CD4-positive, alpha-beta T cell treated with Interferon alpha-2 for 1 hour (primary cell): ENCODE data around the gene STAM.
A peak's percentile ranks its signal among the peaks of the same experiment; 100 is the strongest.

Source experiments
- DNase-seq, 2 donors: peaks; one replicate each; pipeline ENCODE4 v3.0.0-alpha.2; 2020 to 2022

The STAM gene

DNA sequence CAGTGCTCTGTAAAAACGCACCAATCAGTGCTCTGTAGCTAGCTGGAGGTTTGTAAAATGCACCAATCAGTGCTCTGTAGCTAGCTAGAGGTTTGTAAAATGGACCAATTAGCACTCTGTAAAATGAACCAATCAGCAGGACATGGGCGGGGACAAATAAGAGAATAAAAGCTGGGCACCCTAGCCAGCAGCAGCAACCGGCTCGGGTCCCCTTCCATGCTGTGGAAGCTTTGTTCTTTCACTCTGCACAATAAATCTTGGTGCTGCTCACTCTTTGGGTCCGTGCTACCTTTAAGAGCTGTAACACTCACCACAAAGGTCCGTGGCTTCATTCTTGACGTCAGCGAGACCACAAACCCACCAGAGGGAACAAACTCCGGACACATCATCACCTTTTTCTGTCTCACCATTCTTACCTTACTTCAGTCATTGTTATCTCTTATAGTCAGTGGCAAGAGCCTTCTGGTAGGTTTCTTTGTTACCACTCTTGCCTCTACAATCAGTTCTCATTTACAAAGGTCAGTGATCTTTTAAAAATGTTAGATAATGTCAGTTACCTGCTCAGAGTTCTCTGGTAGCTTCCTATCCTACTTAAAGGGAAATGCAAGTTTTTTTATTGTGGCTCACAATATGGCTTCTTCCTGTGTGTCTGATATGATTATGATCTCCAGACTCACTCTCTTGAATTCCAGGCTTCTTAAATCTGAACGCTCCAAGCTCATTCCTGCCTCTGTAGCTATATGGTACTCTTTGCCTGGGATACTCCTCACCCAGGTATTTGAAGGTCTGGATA is 4.5 kb downstream of the STAM start:
- DNase-seq, result peak; percentile 37 to 65

DNA sequence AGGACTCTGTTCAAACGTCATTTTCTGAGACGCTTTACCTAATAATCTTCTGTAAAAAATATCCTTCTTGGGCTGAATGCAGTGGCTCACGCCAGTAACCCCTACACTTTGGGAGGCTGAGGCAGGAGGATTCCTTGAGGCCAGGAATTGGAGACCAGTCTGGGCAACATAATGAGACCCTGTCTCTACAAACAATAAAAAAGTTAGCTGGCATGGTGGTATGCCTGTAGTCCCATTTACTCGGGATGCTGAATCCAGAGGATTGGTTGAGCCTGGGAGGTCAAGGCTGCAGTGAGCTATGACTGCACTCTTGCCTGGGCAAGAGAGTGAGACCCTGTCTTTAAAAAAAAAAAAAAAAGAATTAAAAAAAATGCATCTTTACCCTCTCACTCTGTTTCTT is 5.1 kb downstream of the STAM start:
- no peak for DNase-seq

DNA sequence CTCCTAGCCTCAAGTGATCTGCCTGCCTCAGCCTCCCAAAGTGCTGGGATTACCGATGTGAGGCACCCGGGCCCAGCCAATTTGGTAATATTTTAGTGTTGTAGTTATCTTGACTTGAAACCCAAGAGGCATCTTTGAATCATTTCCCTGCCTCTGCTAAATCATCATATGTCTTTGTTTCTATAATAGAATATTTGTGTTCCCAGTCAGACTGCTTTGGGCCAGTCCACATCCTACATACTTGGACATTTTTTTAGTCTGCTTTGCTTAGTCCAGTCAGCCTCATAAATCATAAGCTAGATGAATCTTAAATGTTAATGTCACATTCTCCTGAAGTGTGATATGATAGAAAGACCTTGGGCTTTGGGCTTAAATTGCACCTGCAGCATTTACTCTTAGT is 5.9 kb downstream of the STAM start:
- DNase-seq, result no peak

DNA sequence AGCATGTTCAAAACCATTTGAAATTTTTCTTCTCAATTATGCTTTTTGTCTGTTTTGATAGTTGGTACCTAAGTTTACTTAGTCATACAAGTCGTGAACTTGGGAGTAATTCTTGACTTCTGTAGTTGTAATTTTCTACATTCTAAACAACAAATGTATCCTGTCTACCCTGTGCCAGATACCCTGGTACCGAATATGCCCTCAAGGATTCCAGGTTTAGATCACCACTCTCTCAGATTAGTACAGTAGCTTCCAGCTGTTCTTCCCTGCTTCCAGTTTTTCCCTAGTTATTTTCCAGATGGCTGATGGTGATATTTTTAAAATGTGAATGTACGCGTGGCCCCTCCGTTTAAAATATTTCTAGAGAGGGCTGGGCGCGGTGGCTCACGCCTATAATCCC is 6.5 kb downstream of the STAM start:
- no peak for DNase-seq

DNA sequence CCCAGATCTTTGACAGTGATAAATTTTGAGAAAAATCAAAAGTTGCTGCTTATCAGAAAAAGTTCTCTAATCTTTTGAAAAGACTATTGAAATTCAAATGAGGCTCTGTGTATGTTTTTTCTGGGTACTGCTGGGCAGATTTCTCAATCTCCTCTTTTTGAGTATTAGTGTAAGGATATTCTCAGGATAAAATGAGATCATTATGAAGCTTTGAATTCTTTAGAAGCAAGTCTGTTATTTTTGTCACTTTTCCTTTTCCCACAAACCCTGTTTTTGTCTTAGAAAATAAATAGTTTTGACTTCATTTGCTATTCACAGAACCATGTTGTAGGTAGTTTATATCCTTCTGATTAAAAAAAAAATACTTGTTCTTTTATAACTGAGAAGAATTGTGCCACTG is 7.9 kb downstream of the STAM start:
- no peak for DNase-seq

DNA sequence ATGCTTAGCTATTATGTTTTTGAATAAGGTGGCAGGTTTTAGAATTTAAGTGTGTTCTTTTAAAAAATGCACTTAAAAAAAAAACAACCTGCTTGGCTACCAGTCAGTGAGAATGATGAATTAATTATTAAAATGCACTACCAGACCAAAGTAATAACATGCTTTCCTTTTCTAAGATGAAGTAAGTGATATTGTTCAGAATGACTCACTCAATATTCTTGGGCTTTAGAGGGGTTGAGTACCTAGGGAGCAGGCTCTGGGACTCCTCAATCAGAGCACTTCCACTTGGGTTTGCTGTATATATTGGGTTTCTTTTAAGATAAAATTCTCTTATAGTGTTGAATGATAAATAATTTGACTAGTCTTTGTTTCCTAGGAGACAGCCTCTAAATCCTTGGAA is 8.6 kb downstream of the STAM start:
- DNase-seq, result no peak

DNA sequence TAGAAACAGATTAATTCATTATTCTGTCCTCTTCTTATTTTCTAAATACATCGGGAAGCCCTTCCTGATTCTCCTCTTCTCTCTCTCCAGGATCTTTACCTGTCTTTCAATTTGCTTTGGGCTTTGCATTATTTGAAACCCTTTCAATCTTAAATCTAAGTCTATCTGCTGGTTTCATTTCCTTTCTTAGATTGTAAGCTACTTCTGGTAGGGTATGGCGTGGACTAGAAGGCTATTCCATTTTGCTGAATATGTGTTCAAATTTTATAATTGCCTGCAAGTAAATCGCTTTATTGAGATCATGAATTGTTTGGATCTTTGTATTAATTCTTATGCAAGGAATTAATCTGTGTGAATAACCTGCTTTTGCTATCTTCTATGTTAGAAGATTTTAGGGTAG is 11.1 kb downstream of the STAM start:
- no peak for DNase-seq

DNA sequence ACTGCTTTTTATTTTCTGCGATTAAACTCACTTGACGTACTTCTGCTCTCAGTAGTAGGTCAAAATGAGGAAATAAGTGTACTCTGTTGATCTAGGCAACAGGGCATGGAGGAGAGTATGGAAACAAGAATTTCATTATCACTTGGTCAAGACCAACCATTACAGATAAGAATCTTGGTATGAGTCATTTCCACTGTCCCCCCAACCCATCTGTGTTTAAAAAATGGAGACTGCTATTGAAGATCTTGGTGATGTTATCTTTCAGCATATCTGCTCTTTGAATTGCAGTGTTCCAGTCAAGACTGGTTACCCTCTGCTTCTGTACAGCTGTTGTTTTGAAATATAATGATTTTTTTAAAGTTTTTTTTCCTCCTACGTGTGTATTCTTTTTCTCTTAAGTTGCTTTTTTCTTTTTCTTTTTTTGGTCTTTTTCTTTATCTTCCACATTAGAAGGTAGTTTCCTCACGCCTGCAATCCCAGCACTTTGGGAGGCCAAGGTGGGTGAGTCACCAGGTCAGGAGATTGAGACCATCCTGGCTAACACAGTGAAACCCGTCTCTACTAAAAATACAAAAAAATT is 11.7 kb downstream of the STAM start:
- DNase-seq, result peak in 1 of 2 donors; percentile 56

DNA sequence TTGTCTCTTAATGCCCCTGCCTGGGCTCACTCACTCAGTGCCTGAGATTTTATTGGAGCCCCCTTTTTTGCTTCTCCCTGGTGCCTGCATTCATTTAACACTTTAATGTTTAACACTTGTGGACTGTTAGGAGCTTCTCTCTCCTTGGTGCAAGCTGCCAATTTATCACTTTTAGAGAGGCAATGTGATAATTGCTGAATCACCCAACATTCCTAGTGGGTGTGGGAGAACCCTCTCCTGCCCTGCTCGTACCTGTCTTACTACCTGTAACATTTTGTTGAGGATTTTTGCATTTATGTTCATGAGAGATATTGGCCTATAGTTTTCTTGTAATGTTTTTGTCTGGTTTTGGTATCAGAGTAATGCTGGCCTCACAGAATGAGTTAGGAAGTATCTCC is 13.2 kb downstream of the STAM start:
- no peak for DNase-seq

DNA sequence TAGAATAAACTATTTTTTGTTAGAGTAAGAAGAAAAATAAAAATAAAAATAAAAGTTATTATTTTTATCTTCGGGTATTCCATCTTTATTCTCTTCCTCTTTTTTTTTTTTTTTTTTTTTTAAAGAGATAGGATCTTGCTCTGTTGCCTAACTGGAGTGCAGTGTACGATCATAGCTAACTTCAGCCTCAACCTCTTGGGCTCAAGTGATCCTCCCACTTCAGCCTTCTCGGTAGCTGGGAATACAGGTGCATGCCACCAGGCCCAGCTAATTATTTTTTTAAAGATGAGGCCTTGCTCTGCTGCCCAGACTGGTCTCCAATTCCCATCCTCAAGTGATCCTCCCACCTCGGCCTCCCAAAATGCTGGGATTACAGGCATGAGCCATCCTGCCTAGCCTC is 15.4 kb downstream of the STAM start:
- DNase-seq, result no peak

DNA sequence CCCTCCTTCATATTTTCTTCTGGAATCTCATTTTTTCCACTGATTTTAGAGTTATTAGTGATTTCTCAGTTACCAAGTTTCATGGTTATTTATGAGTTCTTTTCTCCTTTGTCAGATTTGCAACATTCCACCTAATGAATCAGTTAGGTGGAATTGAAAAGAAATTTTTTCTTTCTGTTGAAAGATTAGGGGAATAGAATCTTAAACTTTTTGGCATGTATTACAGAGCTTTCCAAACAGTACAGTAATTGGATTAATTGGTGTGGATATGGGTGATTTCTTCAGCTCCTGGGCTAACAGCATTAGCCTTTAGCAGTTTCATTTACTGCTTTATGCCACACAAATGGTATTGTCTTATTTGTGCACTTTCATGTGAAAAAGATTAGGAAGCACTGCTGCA is 17.0 kb downstream of the STAM start:
- no peak for DNase-seq

DNA sequence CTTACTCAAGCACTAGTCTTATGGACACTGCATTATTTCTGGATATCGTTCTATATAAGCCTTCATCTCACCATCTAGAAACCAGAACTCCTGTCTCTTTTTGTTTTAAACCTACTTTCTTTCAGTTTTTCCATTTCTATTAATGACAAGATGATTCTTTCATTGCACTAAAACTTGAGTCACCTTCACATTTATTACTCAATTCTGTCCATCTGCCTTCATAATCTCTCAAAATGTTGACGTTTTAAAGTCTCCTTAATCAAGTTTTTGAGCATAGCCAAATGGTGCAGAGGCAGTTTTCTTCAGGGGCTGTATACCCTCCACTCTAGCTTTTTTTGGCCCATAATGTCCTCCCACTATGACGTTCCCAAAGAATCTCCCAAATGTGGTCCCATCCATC is 17.6 kb downstream of the STAM start:
- no peak for DNase-seq

DNA sequence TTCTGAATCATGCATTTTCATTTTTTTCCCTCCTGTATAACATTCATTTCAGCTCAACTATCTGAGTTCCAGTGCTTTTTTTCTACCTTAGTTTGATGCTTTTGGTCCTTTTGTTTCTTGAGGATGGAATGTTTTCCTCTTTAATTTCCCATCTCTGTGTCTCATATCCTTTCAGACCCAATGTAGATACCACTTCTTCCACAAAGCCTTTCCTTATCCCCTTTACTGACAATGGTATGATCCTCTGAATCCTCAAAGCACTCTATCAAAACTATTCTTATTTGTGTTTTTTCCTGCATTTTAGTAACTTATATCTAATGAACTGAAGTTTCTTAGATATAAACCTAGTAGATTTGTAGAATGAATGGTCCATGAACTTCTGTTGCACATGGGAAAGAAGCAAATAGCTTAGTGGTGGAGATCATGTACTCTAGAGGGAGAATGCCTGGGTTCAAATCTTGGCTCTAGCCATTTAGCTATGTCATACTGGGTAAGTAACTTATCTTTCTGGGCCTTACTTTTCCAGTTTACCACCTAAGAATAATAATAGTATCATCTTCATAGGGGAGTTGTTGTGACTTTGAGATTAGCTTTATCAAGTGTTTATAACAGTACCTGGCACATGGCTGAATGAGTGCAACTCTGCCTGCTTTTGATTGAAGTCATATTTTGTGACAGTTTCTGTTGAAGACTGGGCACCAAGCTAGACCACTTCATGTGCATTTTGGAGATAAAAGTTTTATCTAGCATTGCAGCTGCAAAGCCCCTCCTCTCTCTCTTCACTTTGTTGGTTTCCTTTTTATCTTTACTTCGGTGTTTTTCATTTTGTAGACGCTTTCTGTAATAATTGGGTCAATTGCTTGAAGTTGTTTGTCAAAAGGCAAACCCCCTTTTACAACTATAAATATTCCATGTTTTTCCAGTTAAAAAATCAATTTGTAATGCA is 18.5 kb downstream of the STAM start:
- DNase-seq, result no peak

DNA sequence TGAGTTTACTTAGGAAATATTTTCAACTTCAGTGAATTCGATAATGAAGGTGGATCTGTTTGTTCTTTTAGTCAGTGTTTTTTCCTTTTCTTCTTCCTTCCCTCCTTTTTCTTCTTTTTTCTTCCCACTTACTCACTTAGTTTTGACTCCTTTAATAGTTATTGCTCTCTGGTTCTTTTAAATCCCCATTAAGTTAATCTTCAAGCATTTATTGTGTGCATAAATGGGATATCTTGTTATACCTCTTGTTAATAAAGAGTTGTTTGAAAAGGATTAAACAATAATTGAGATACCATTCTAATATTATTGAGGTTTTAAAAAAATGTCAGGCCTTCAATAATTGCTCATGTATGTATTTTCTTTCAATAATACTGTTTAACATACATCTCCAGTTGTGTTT is 19.5 kb downstream of the STAM start:
- no peak for DNase-seq

DNA sequence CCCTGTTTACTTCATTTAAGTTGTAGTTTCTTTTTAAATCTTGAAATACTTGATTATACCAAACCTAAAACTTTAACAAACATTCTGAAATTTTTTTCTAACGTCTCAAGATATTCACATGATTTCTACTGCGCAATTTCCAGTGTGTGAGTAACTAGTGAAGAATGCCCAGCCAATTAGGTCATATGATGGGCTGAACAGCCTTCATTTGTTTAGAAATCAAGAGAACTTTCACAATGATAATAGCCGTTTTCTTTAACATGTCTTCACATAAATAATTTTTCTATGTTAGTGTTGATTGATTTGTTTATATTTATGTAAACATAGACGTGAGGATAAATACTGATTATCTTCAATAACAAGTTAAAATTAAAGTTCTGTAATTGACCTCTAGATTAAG is 21.8 kb downstream of the STAM start:
- DNase-seq, result no peak

DNA sequence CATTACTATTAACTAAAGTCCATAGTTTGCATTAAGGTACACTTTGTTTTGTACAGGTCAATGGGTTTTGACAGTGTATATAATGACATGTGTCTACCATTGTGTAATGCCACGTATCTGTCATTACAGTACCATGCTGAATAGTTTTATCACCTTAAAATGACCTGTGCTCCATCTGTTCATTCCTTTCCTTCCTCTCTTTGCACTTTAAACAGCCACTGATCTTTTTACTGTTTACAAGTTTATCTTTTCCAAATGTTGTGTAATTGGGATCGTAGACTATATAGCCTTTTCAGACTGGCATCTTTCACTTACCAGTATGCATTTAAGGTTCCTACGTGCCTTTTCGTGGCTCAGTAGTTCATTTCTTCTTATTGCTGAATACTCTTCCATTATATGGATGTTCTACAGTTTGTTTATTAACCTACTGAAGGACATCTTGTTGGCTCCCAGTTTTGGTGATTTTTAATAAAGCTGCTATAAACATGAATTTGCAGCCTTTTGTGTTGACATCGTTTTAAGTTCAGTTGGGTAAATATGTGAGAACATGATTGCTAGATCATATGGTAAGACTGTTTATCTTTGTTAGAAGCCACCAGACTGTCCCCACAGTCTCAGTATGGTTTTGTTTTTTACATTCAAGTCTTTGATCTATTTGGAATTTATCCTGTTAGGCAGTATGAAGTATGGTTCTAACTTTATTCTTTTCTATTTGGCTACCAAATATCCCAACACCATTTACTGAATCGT is 24.7 kb downstream of the STAM start:
- DNase-seq, result no peak

DNA sequence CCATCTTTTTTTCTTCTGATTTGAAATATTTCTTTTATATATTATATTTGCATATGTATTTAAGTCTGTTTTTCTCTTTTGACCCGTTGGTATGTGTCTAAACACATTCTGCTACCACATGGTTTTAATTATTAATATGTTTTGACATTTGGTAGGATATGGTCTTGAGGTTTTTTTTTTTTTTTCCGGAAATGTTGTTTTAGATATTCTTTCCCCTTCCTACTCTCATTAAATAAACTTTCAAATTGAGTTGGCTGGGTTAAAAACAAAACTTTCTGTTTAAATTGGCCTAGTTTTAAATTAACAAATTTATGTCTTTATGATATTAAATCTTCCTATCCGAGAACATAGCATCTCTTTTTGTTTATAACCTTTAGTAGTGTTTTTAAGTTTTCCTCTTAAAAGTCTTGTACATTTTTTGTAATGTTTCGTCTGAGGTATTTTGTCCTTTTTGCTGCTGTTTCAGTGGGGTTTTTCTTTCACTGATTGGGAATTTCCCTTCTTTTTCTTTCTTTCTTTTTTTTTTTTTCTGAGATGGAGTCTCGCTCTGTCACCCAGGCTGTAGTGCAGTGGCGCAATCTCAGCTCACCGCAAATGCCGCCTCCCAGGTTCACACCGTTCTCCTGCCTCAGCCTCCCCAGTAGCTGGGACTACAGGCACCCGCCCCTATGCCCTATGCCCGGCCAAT is 25.4 kb downstream of the STAM start:
- DNase-seq, result peak; percentile 41 to 72

DNA sequence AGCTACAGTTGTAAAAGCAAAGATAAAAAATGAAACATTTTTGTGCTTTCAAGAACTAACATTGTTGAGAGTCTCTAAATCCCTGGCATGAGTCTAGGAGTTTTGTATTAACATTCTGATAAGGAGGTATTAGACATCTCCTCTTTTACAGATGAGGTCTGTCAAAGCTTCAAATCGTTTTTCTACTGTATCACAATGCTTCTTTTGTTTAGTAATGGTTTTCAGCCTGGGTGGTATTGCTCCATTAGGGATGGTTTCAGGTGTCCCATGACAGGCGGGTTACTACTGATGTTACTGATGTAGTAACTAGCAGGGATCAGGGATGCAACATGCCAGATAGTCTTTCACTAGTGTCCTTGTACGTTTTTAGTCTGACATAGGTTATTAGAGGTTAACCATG is 27.4 kb downstream of the STAM start:
- DNase-seq, result no peak

DNA sequence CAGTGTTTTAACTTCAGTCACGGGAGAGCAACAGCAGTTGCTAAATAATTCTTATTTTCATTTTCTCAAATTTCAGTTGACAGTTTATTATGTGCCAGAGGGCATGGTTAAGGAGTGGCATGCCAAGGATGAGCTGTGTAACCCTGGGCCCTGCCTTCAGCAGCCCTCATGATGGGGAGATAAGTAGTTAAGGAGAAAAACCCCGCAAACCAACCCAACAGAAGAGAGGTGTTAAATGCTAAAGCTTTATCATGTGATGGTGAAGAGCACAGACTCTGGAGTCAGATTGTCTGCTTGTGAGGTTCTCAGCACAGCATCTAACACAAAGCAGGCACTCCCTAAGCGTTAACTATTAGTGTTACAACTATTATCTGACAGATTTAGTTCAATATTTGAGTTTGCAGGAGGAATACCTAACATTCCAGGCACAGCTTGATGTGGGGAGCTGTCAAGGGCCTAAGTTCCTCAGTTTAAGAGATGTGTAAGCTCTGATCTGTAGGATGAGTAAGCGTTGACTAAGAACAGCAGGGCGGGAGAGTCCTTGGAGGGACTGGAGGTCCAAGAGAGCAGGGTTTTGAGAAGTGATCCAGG is 29.6 kb downstream of the STAM start:
- peak in 1 of 2 donors; percentile 31 for DNase-seq

DNA sequence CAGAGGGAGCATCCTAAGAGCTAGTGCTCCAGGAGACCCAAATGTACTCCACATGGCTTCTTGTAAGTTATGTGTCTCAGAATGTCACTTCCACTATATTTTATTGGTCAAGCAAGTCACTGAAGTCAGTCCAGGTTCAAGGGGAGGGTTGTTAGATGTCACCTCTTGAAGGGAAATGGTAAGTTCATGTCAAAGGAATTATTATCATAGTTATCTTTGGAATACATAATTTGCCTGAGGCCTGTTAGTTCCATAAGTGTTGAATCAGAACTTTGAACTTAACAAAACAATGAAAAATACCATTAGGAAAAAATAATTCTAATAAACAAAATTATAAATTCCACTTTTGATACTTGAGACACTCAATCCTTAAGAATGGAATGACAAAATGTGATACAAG is 30.6 kb downstream of the STAM start:
- DNase-seq, result no peak

DNA sequence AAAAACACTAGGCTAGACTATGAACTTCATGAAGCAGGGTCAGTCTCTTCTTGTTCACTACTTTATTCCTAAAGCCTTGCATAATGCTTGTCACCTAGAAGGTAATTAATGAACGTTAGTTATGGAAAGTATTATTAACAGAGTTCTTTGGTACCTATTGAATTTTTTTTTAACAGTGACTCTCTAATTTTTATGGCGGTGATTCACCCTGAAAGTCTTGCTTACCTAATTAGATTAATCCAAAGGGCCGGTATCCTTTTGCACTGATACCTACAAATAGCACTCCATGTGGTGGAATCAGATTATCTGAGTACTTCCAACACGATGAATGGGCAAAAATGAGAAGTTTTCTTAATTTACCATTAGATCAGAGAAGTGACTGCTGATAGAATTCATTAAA is 31.7 kb downstream of the STAM start:
- no peak for DNase-seq

DNA sequence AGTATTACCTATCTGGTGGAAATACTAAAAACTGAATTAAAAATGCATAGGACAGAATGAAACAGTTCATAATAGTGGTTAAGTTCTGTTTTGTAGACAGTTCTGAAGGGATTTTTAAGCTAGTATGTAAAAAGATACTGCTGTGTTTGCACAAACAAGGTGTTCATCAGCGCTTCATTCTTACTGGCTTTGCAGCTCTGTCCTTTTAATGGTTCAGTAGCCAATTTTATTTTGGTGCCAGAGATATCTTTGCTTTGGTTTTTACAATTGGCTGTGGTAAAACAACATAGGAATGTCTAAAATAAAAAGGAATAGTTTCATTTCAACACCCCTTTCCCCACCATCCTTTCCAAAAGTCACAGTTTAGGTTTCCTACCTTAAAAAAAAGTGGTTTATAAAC is 33.0 kb downstream of the STAM start:
- no peak for DNase-seq
